ENCODE results near the gene WDR7.

WDR7 gene

GRCh38 chr18:56804395-56804794 is 153.2 kb downstream of the WDR7 start:
- DNase-seq (ENCODE audit: low spot score), result no peak

- no peak for DNase-seq (ENCODE audit: low spot score)
These were observed 156.7 kb downstream of the WDR7 start for GRCh38 chr18:56807901-56808300.

- DNase-seq (ENCODE audit: low spot score), result no peak
These were observed 161.5 kb downstream of the WDR7 start for GRCh38 chr18:56812674-56813073.

GRCh38 chr18:56815926-56816325 is 164.8 kb downstream of the WDR7 start:
- no peak for DNase-seq (ENCODE audit: low spot score)

GRCh38 chr18:56823986-56824565 is 172.9 kb downstream of the WDR7 start:
- DNase-seq (ENCODE audit: low spot score), result no peak

GRCh38 chr18:56825321-56825720 is 174.2 kb downstream of the WDR7 start:
- DNase-seq (ENCODE audit: low spot score), result no peak

GRCh38 chr18:56825878-56826277 is 174.7 kb downstream of the WDR7 start:
- no peak for DNase-seq (ENCODE audit: low spot score)

GRCh38 chr18:56831988-56832387 is 180.8 kb downstream of the WDR7 start:
- no peak for DNase-seq (ENCODE audit: low spot score)

- no peak for DNase-seq (ENCODE audit: low spot score)
These were observed 184.2 kb downstream of the WDR7 start for GRCh38 chr18:56835331-56835730.

GRCh38 chr18:56836173-56836572 is 185.0 kb downstream of the WDR7 start:
- DNase-seq (ENCODE audit: low spot score), result no peak

- DNase-seq (ENCODE audit: low spot score), result no peak
These were observed 190.7 kb downstream of the WDR7 start for GRCh38 chr18:56841836-56842235.

GRCh38 chr18:56843241-56843640 is 192.1 kb downstream of the WDR7 start:
- DNase-seq (ENCODE audit: low spot score), result no peak

- DNase-seq (ENCODE audit: low spot score), result no peak
These were observed 193.4 kb downstream of the WDR7 start for GRCh38 chr18:56844556-56844955.

- no peak for DNase-seq (ENCODE audit: low spot score)
These were observed 200.6 kb downstream of the WDR7 start for GRCh38 chr18:56851774-56852173.

GRCh38 chr18:56853961-56854360 is 202.8 kb downstream of the WDR7 start:
- no peak for DNase-seq (ENCODE audit: low spot score)

GRCh38 chr18:56861244-56861643 is 210.1 kb downstream of the WDR7 start:
- DNase-seq (ENCODE audit: low spot score), result no peak

GRCh38 chr18:56869189-56869777 is 218.1 kb downstream of the WDR7 start:
- peak; percentile 21 for DNase-seq (ENCODE audit: low spot score)

GRCh38 chr18:56870982-56871381 is 219.8 kb downstream of the WDR7 start:
- no peak for DNase-seq (ENCODE audit: low spot score)

GRCh38 chr18:56872140-56872539 is 221.0 kb downstream of the WDR7 start:
- no peak for DNase-seq (ENCODE audit: low spot score)

- DNase-seq (ENCODE audit: low spot score), result no peak
These were observed 222.4 kb downstream of the WDR7 start for GRCh38 chr18:56873441-56874140.

GRCh38 chr18:56878711-56879110 is 227.6 kb downstream of the WDR7 start:
- no peak for DNase-seq (ENCODE audit: low spot score)

- no peak for DNase-seq (ENCODE audit: low spot score)
These were observed 233.4 kb downstream of the WDR7 start for GRCh38 chr18:56884511-56884910.

GRCh38 chr18:56888978-56889377 is 237.8 kb downstream of the WDR7 start:
- no peak for DNase-seq (ENCODE audit: low spot score)

GRCh38 chr18:56889621-56890020 is 238.5 kb downstream of the WDR7 start:
- no peak for DNase-seq (ENCODE audit: low spot score)
